Right lobe of liver (tissue), 6 donors: ENCODE results near the gene RGL1. TPM values are rescaled to one million over a fixed set of nuclear protein-coding genes. Genes with fewer than 3 reads are reported as not detected.

Source experiments
- ATAC-seq, 4 donors: fragments of 200-7000 bp; cut with Tn5 transposase; one replicate each; pipeline ENCODE4 v1.9.1; 2020; ENCODE audit warnings: mild to moderate bottlenecking in 4 of 4, moderate library complexity in 4 of 4
- DNase-seq, 3 donors: peaks; one replicate each; pipeline ENCODE4 v3.0.0-alpha.2; 2020
- H3K27ac ChIP-seq, 3 donors: fragments of 200-600 bp; one replicate each; pipeline ENCODE4 v1.8.0; 2022
- H3K27me3 ChIP-seq, 2 donors: fragments of 200-600 bp; one replicate each; pipeline ENCODE4 v1.8.0; 2022
- H3K36me3 ChIP-seq, 4 donors: fragments of 200-600 bp; sonication (generic) in 1 of 4; one replicate each; pipeline versions ENCODE4 v1.5.1 to v1.8.0; 2017 to 2022; ENCODE audit warnings: control low read depth in 1 of 4
- H3K4me1 ChIP-seq, 4 donors: fragments of 200-600 bp; sonication (generic) in 1 of 4; one replicate each; pipeline versions ENCODE4 v1.5.1 to v1.8.0; 2017 to 2022; ENCODE audit warnings: control low read depth in 1 of 4
- H3K4me3 ChIP-seq, 3 donors: fragments of 200-600 bp; one replicate each; pipeline ENCODE4 v1.8.0; 2022
- H3K9me3 ChIP-seq, 4 donors: fragments of 200-600 bp; sonication (generic) in 1 of 4; one replicate each; pipeline versions ENCODE4 v1.5.1 to v1.8.0; 2017 to 2022; ENCODE audit warnings: control low read depth in 1 of 4
- CTCF ChIP-seq, 4 donors: fragments of 200-600 bp in 3 of 4; fragments of 450-650 bp in 1 of 4; IDR thresholded peaks; one replicate each; pipeline versions ENCODE4 v1.5.1 to v1.8.0; 2016 to 2022; ENCODE audit warnings: antibody characterized with exemption in 4 of 4, mild to moderate bottlenecking in 2 of 4
- POLR2A ChIP-seq: fragments of 450-650 bp; IDR thresholded peaks from one replicate; pipeline ENCODE4 v1.6.1; 2017; ENCODE audit warnings: antibody characterized with exemption, mild to moderate bottlenecking
- WGBS: methylation state at CpG from one replicate; pipeline ENCODE4 v1.1.6; 2018; ENCODE audit warnings: low coverage, low lambda C conversion rate; ENCODE audit not compliant: insufficient coverage; ENCODE audit errors: missing lambda C conversion rate; 5-methylcytosine and 5-hydroxymethylcytosine counted together
- intact Hi-C, 2 donors: fragments of 100-400 bp; cut with DNase I; formaldehyde crosslinking; loops; one replicate each; pipeline versions ENCODE4 v1.11.2 to v1.14.1; 2022
- total RNA-seq, 6 experiments: library from RNA; depleted of rRNA in 2 of 6; stranded (reverse); fragments of >200 nt in 2 of 6; fragmentation: NEBNext Ultra II Directional in 3 of 6; extraction: Animal tissue kit (Norgen Biotek cat#: 25700) in 3 of 6; gene quantifications; one replicate each; pipeline versions ENCODE4 v1.1.0 to v1.2.4, GENCODE V29; 2016 to 2023
- donor health status: DM: no; HTN: yes; CAD: no.
- donor health status: DM: no; HTN: no; CAD: no.
- donor health status: DM: no; HTN: no; CAD: no.
- donor health status: DM: no; HTN: yes; CAD: no.
- donor health status: DM: no; HTN: yes; CAD: no.

Gene RGL1
- total RNA-seq, 6 experiments from 2014 or later = 5.5 to 13.1 (median 6.9) TPM

GRCh38 chr1:183879966-183880365, 75.0 kb downstream of the RGL1 start:
- Histone ChIP-seq H3K4me1 (peaks cover 0 to 14% (median 4%) of the 10 kb centered on the region in 4 donors), H3K27ac (no peak overlapping the region)
- intact Hi-C loops = no loop called here

GRCh38 chr1:183880531-183881243, 75.8 kb downstream of the RGL1 start:
- WGBS = 71% methylated on average over 5 of the region's 6 CpGs
- TF ChIP-seq POLR2A (no peak), CTCF (IDR thresholded peaks at IDR 0.05) (no peak)
- Histone ChIP-seq H3K27ac (no peak overlapping the region), H3K9me3 (no peaks in the 10 kb centered on the region), H3K4me1 (peaks cover 0 to 13% (median 4%) of the 10 kb centered on the region in 4 donors), H3K4me3 (no peak overlapping the region), H3K27me3 (no peaks in the 10 kb centered on the region), H3K36me3 (peaks cover 0 to 5% (median 2%) of the 10 kb centered on the region in 4 donors)
- DNase-seq (no peak), ATAC-seq (no peak)
- intact Hi-C loops = no loop called here

More at GRCh38 chr1:183879966-183880365, 75.0 kb downstream of the RGL1 start:
- no peak for TF ChIP-seq CTCF (IDR thresholded peaks at IDR 0.05)
- no peak for TF ChIP-seq POLR2A
- H3K27me3 ChIP-seq = no peaks in the 10 kb centered on the region
- H3K4me3 ChIP-seq = no peak overlapping the region
- WGBS = 50% methylated on average over 1 of the region's 1 CpG
- H3K36me3 ChIP-seq = peaks cover 0 to 5% (median 2%) of the 10 kb centered on the region in 4 donors
- no peaks in the 10 kb centered on the region for H3K9me3 ChIP-seq
- ATAC-seq (no peak), DNase-seq (no peak)

- Histone ChIP-seq H3K9me3 (no peaks in the 10 kb centered on the region), H3K4me3 (no peak overlapping the region), H3K4me1 (peaks cover 0 to 7% (median 2%) of the 10 kb centered on the region in 4 donors), H3K36me3 (peaks cover 0 to 5% (median 2%) of the 10 kb centered on the region in 4 donors), H3K27ac (peak overlapping the region in 2 of 3 donors; percentile 24 to 36), H3K27me3 (no peaks in the 10 kb centered on the region)
- WGBS = 41% methylated on average over 2 of the region's 4 CpGs
- ATAC-seq (peak; percentile 14 to 63 (median 55)), DNase-seq (peak in 1 of 3 donors; percentile 36)
- intact Hi-C loops = no loop called here
- no peak for TF ChIP-seq POLR2A
- TF ChIP-seq CTCF (IDR thresholded peaks at IDR 0.05) = no peak
Observed at GRCh38 chr1:183881387-183882131, 76.6 kb downstream of the RGL1 start.

- DNase-seq (no peak), ATAC-seq (peak in 3 of 4 donors; percentile 12 to 25 (median 20))
- intact Hi-C loops = no loop called here
Observed at GRCh38 chr1:183882335-183883167, 77.6 kb downstream of the RGL1 start.

More at GRCh38 chr1:183882335-183883167, 77.6 kb downstream of the RGL1 start:
- H3K27ac ChIP-seq = peak overlapping the region in 2 of 3 donors; percentile 24 to 36
- peaks cover 0 to 5% (median 2%) of the 10 kb centered on the region in 4 donors for H3K4me1 ChIP-seq
- H3K27me3 ChIP-seq = no peaks in the 10 kb centered on the region
- WGBS = 60% methylated on average over 8 of the region's 8 CpGs
- TF ChIP-seq CTCF (IDR thresholded peaks at IDR 0.05) = no peak
- TF ChIP-seq POLR2A = no peak
- no peak overlapping the region for H3K4me3 ChIP-seq
- H3K36me3 ChIP-seq = peaks cover 0 to 5% (median 2%) of the 10 kb centered on the region in 4 donors
- no peaks in the 10 kb centered on the region for H3K9me3 ChIP-seq
